GM12873 (cell line): Measurements from ENCODE around the gene KY.

Source experiments
- TF ChIP-seq, protein P1 (sequence below): IDR thresholded peaks from 2 replicates; pipeline ENCODE4 v1.5.1; 2012; ENCODE audit warnings: low read depth, mild to moderate bottlenecking, moderate library complexity, low read length, control low read depth; ENCODE audit not compliant: insufficient read depth; ENCODE audit errors: missing control alignments

KY gene

DNA sequence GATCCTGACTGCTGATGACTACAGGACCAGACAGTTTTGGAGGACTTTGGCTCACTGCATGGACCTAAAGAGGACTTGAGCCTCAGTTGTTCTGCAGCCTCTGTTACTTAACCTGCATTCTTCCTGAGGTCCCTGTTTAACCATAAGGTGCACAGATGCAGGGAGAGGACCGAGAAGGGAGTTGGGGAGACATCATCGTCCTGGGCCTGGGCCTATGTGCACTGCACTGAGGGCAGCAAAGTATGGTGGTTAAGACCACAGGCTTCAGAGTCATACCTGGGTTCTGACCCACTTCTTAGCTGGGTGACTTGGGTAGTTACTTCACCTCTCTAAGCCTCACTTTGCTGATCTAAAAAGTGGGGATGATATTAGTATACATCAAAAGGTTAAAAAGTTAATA lies 21.9 kb downstream of the KY start:
- TF ChIP-seq, protein P1, sequence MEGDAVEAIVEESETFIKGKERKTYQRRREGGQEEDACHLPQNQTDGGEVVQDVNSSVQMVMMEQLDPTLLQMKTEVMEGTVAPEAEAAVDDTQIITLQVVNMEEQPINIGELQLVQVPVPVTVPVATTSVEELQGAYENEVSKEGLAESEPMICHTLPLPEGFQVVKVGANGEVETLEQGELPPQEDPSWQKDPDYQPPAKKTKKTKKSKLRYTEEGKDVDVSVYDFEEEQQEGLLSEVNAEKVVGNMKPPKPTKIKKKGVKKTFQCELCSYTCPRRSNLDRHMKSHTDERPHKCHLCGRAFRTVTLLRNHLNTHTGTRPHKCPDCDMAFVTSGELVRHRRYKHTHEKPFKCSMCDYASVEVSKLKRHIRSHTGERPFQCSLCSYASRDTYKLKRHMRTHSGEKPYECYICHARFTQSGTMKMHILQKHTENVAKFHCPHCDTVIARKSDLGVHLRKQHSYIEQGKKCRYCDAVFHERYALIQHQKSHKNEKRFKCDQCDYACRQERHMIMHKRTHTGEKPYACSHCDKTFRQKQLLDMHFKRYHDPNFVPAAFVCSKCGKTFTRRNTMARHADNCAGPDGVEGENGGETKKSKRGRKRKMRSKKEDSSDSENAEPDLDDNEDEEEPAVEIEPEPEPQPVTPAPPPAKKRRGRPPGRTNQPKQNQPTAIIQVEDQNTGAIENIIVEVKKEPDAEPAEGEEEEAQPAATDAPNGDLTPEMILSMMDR: no peak

DNA sequence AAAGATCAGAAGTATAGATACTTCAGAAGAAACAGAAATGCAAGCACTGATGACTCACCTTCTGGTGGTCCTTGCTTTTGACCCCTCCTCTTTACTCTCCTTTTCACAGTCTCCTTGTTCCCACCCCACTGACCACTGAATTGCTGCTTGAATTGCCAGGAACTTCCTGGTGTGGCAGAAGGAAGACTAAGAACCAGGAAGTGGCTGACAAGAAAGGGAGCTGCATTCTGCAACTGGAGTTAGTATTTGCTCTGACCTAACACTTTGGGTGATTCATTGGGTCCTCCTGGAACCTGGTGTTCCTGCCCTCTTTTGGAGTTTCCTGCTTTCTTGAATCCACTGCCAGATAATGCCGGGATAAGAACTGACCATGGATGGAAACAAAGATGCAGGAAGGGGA lies 23.0 kb downstream of the KY start:
- TF ChIP-seq, protein P1: no peak

DNA sequence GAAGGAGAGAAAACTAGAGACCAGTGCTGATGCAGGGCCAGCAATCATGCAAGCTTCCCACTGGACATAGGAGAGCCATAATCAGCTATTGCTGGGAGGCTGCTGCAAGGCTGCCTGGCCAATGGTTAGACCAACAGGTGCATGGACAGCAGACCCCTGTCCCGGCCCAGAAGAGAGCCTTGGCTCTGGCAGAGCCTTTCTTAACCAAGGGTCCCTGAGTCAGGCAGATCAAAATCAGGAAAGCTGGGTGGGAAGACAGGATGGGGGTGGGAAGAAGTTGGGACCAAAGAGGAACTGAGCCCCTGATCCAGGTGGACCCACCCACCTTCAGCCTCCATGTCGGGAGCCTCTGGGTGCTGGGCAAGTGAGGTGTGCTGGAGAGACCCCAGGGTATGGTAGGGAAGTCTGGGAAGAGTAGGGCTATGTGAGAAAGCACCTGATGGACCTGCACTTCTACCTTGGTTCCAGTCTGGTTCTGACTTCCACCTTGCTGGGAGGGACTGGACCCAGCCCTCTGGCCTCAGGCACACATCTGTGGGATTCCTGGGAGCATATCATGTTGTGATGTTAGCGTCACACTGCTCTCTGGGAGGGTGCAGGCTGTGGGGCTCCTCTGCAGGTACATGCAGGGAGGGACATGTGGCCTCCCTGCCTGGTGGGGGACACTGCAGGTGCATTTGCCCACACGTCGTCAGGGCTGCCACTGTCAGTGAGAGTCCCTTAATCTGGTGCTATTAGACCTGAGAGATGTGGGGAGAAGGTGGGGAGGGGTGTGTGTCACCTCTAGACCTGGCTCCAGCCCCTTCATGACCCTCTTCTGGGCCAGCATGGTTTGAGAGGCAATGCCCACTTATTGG lies 24.7 kb downstream of the KY start:
- TF ChIP-seq, protein P1: no peak

DNA sequence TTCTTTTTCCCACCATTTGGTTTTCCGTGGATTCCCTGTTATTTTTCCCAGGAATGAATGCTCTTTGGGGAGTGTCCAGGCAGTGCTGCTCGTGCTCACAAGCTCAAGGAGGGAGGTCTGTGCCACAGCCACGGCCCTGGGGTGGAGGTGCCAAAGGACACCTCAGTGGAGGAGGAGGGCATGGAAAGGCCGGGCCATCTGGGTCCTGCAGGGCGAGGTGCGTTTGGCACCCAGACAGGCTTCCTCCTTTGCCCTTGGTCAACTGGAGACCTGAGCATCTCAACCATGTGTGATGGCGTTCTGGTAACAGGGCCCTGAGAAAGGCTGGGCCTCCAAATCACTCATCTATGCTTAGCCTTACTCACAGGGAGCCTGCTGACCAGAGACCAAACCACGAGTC lies 25.4 kb downstream of the KY start:
- TF ChIP-seq, protein P1: no peak

DNA sequence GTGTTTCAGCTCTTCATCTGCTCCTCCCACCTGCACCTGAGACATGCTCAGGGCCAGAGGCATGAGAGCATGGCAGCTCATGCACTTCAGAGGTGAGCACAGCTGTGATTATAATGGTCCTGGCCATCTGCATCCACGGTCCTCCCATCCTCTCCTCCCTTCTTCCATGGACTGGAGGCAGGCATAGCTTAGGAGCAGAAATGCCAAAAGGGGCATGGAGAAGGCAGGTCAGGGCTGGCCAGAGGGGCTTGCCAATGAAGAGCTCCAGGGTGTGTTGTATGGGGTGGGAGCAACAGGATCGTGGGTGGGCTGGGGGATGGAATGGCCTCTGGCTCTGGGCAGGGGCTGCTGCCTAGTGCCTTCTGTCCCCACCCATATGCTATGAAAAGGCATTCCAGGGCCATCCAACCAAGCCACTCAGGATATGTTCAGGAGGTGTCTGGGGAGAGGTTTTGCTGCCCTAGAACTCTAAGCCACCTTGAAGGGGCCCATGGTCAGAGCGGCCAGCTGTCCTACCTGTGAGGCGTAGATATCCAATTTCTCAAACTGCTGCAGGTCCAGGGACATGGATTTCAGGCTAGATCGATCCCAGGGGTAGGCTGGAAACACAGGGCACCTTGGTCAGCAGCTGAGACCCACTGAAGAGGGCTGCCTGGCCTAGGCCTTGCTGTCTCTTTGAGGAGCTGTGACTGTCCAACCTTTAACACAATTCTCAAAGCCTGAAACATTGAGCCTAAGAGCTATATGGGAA lies 26.1 kb downstream of the KY start:
- TF ChIP-seq, protein P1: no peak

DNA sequence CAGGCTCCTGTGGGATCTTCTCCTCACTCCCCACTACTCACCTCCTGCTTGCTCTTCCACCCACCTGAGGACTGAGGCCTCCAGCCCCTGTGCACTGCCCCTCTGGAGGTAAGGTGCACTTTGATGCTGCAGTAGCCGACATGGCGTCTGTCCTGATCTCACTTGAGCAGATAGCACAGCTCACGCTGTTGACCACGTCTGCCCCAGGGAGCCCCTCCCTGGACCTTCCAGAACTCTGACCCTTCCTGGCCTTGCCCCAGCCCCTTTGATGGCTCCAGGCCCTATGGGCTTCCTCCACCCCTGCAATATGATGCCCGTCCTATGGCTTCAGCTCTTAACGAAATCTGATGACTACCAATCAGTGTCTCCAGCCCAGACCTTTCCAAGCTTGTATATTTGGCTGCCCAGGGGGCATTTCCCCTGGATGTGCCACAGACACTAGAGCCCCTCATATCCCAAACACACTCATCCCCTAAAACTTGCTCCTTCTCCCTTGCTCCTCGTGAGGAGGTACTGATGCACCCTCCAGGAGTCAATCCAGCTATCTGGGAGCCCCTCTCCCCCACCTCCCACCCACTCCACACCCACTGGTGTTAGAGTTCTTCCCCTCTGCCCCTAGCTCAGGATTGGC lies 27.1 kb downstream of the KY start:
- TF ChIP-seq, protein P1: no peak

DNA sequence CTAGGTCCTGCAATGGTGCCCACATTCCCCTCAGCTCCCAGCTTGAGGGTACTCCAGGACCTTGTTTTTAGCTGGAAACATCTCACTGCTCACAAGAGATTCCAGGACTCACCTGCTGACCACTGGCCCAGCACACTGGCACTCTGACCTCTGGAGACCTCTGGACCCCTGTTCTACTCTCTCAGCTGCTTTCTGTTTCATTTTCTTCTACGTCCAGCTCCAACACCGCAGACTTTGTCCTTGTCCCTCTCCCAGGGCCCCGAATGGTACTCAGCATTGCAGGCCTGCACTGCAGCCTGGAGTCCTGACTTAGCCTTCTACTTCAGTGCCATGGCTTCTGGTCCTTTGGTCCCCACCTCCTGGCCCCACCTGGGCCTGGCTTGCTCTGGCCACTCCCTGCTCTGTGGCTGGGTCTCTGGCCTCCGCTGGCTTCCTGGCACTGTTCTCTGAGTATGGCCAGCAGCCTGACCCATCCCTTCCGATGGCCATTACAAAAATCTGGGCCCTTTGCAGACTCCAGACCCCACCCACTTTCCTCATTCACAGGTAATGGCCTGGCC lies 27.9 kb downstream of the KY start:
- TF ChIP-seq, protein P1: no peak
